ENCODE measurements around the gene FCGR2B. TPM values are rescaled to one million over a fixed set of nuclear protein-coding genes. Genes with fewer than 3 reads are reported as not detected.

The FCGR2B gene
- total and polyA plus RNA-seq, 2 of the 13 experiments (the other 11 are each of a cell fraction or from before 2014, with no cell fraction given), result not detected

GRCh38 chr1:161702250-161702649 lies 39.3 kb downstream of the FCGR2B start (continued):
- TF ChIP-seq ARID5B (CRISPR knock-in tag; IDR thresholded peaks at IDR 0.05), result peak; percentile 87
- TF ChIP-seq POLR2G (IDR thresholded peaks at IDR 0.05; ENCODE audit: low read depth, low read length), result no peak
- TF ChIP-seq FOXC1 (CRISPR knock-in tag; IDR thresholded peaks at IDR 0.05; ENCODE audit: borderline replicate concordance), result no peak
- TF ChIP-seq PRMT3 (CRISPR knock-in tag; IDR thresholded peaks at IDR 0.05; ENCODE audit: borderline replicate concordance, low read depth), result no peak
- TF ChIP-seq ETV6 (CRISPR knock-in tag; conservative IDR thresholded peaks at IDR 0.05), result no peak
- no peak for TF ChIP-seq DMTF1 (CRISPR knock-in tag; IDR thresholded peaks at IDR 0.05)
- no peak for TF ChIP-seq ATAD3A (CRISPR knock-in tag; IDR thresholded peaks at IDR 0.05)
- peak; percentile 15 for TF ChIP-seq YY1 (IDR thresholded peaks at IDR 0.05; ENCODE audit: insufficient read depth, insufficient replicate concordance, low read depth, low read length)
- TF ChIP-seq ZNF781 (CRISPR knock-in tag; IDR thresholded peaks at IDR 0.05; ENCODE audit: borderline replicate concordance, not compliant biosample characterization), result no peak
- no peak for TF ChIP-seq AHDC1 (CRISPR knock-in tag; IDR thresholded peaks at IDR 0.05; ENCODE audit: borderline replicate concordance)
- no peak for TF ChIP-seq JDP2 (CRISPR knock-in tag; IDR thresholded peaks at IDR 0.05; ENCODE audit: borderline replicate concordance)
- no peak for TF ChIP-seq CEBPZ (IDR thresholded peaks at IDR 0.05; ENCODE audit: low read length)
